ENCODE data around the gene MRPS22. TPM values are rescaled to one million over a fixed set of nuclear protein-coding genes. Genes with fewer than 3 reads are reported as not detected.
A peak's percentile ranks its signal among the peaks of the same experiment; 100 is the strongest.

Gene MRPS22
- total and polyA plus RNA-seq, 9 of the 15 experiments (the other 6 are each of a cell fraction or from before 2014, with no cell fraction given): 148 to 397 (median 229) TPM

DNA sequence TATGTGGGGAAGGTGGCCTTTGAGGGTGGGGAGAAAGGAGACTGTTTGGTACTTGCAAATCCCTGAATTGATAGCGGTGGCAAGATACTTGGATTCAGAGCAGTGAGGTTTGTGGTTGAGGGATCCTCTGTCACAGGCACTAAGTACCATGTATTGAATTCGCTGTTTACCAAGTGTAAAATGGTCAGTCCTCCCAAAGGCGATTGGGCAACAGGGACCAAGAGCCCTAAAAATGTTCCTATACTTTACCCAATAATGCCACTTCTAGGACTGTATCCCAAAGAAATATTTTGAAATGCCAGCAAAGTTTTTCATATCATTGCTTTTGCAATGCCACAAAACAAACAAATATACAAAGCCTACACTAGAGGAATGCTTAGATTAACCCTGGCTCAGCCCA, 43.4 kb upstream of the MRPS22 start:
- Histone ChIP-seq H3K4me1 (replicated peaks in 1 of 2; ENCODE audit: control insufficient read depth in 2 of 2, insufficient read depth in 2 of 2, low read length in 2 of 2) (peaks cover 35 to 56% of the 10 kb centered on the region in 2 experiments), H2AFZ (ENCODE audit: low read depth, low read length) (peak overlapping the region; percentile 35; the same call in 1 of the 2 replicates), H3K9ac (ENCODE audit: insufficient read depth in 1 of 2, low read depth in 2 of 2, low read length in 2 of 2) (peak overlapping the region in 1 of 2 experiments; percentile 43; a peak in 2 of 4 replicates), H3K27me3 (ENCODE audit: control insufficient read depth in 2 of 2, insufficient read depth in 2 of 2, low read length in 2 of 2) (no peaks in the 10 kb centered on the region; a peak in 1 of 5 replicates), H4K20me1 (replicated peaks; ENCODE audit: control insufficient read depth, insufficient read depth, low read length) (no peaks in the 10 kb centered on the region), H3K4me3 (no peak overlapping the region), H3K9me1 (ENCODE audit: control insufficient read depth, insufficient read depth, low read length) (no peaks in the 10 kb centered on the region), H3K27ac (ENCODE audit: extremely low read depth, low read depth, low read length) (peak overlapping the region; percentile 84), H3K36me3 (ENCODE audit: control insufficient read depth, insufficient read depth, low read length) (no peaks in the 10 kb centered on the region), H3K4me2 (ENCODE audit: insufficient read depth, low read length) (peak overlapping the region; percentile 23; the same call in 1 of the 2 replicates), H3K79me2 (ENCODE audit: control insufficient read depth, insufficient read depth, low read length) (no peaks in the 10 kb centered on the region), H3K9me3 (replicated peaks; ENCODE audit: control insufficient read depth, insufficient read depth, low read depth, low read length) (peaks cover 15% of the 10 kb centered on the region)
- WGBS (ENCODE audit: insufficient coverage, low coverage, missing lambda C conversion rate): 45% methylated on average over 3 of the region's 3 CpGs
- BruUV-seq (replicated peaks): no TSS peak
- no peak for ATAC-seq
- FAIRE-seq: no peak
- intact Hi-C loops (cut with micrococcal nuclease) (no loop called here), in situ Hi-C loops (cut with MboI) (no loop called here)
- TF ChIP-seq GTF2A2 (tag; IDR thresholded peaks at IDR 0.05) (0 out of 2 replicates have a peak, but pooled peaks have one; percentile 32), TSC22D4 (tag; IDR thresholded peaks at IDR 0.05) (no peak), ADNP (tag; IDR thresholded peaks at IDR 0.05) (no peak), PPARD (CRISPR knock-in tag; IDR thresholded peaks at IDR 0.05) (no peak), HMGN3 (IDR thresholded peaks at IDR 0.05; ENCODE audit: borderline replicate concordance, extremely low read depth, insufficient read length, low read depth, low read length) (no peak), CEBPB (tag; IDR thresholded peaks at IDR 0.05) (peak; percentile 50), HDAC6 (IDR thresholded peaks at IDR 0.05; ENCODE audit: low read depth, low read length) (no peak), CEBPG (CRISPR knock-in tag; IDR thresholded peaks at IDR 0.05) (no peak), CEBPG (tag; conservative IDR thresholded peaks at IDR 0.05 in 1 of 2, IDR thresholded peaks at IDR 0.05 in 1 of 2) (peak; percentile 26 to 31; a peak in 1 of 4 replicates)
- TF ChIP-seq, protein P1, sequence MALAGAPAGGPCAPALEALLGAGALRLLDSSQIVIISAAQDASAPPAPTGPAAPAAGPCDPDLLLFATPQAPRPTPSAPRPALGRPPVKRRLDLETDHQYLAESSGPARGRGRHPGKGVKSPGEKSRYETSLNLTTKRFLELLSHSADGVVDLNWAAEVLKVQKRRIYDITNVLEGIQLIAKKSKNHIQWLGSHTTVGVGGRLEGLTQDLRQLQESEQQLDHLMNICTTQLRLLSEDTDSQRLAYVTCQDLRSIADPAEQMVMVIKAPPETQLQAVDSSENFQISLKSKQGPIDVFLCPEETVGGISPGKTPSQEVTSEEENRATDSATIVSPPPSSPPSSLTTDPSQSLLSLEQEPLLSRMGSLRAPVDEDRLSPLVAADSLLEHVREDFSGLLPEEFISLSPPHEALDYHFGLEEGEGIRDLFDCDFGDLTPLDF (CRISPR knock-in tag; IDR thresholded peaks at IDR 0.05): no peak
- DNase-seq (ENCODE audit: extremely low read depth in 1 of 4, low spot score in 3 of 4): no peak
- ChIA-PET POLR2A (interaction anchor here (0.6 to 3.7 kb wide), 3 partner anchors 10 to 410 kb away, joined by 4 to 19 read pairs (median 7); no protein-coding TSS in a partner anchor), CTCF (ENCODE audit: low intra/inter-chr PET ratio) (no interaction called here)
